Activated gamma-delta T cell (primary cell): ENCODE data around the gene RGSL1.

Source experiments
- DNase-seq: peaks from one replicate; lab custom pipeline; 2025; lab: John Stamatoyannopoulos, UW

RGSL1 gene

GRCh38 chr1:182549346-182549745 is 99.4 kb downstream of the RGSL1 start:
- DNase-seq = no peak

GRCh38 chr1:182549811-182550210 is 99.9 kb downstream of the RGSL1 start:
- no peak for DNase-seq

- no peak for DNase-seq
These were observed 102.6 kb downstream of the RGSL1 start for GRCh38 chr1:182552527-182552926.

GRCh38 chr1:182555493-182555892 is 105.5 kb downstream of the RGSL1 start:
- no peak for DNase-seq

GRCh38 chr1:182556279-182556678 is 106.3 kb downstream of the RGSL1 start:
- no peak for DNase-seq

- no peak for DNase-seq
These were observed 110.5 kb downstream of the RGSL1 start for GRCh38 chr1:182560392-182560984.

- DNase-seq = no peak
These were observed 111.5 kb downstream of the RGSL1 start for GRCh38 chr1:182561456-182561855.

GRCh38 chr1:182563095-182563494 is 113.1 kb downstream of the RGSL1 start:
- DNase-seq = no peak

- DNase-seq = no peak
These were observed 114.6 kb downstream of the RGSL1 start for GRCh38 chr1:182564406-182565004.

GRCh38 chr1:182565537-182565936 is 115.6 kb downstream of the RGSL1 start:
- DNase-seq = no peak

GRCh38 chr1:182567629-182568028 is 117.7 kb downstream of the RGSL1 start:
- DNase-seq = no peak

GRCh38 chr1:182568647-182569284 is 118.8 kb downstream of the RGSL1 start:
- DNase-seq = no peak

- DNase-seq = no peak
These were observed 120.1 kb downstream of the RGSL1 start for GRCh38 chr1:182569939-182570610.

GRCh38 chr1:182570611-182570970 is 120.6 kb downstream of the RGSL1 start:
- no peak for DNase-seq

GRCh38 chr1:182574156-182574555 is 124.2 kb downstream of the RGSL1 start:
- no peak for DNase-seq

GRCh38 chr1:182575540-182576149 is 125.7 kb downstream of the RGSL1 start:
- DNase-seq = no peak

- no peak for DNase-seq
These were observed 130.8 kb downstream of the RGSL1 start for GRCh38 chr1:182580736-182581135.

- DNase-seq = no peak
These were observed 134.8 kb downstream of the RGSL1 start for GRCh38 chr1:182584746-182585145.

- no peak for DNase-seq
These were observed 136.4 kb downstream of the RGSL1 start for GRCh38 chr1:182586380-182586779.

- DNase-seq = no peak
These were observed 137.1 kb downstream of the RGSL1 start for GRCh38 chr1:182587093-182587492.

- no peak for DNase-seq
These were observed 137.9 kb downstream of the RGSL1 start for GRCh38 chr1:182587666-182588499.
